Transverse colon (tissue), 4 donors: ENCODE measurements around the gene SUCLG2. TPM values are rescaled to one million over a fixed set of nuclear protein-coding genes. Genes with fewer than 3 reads are reported as not detected.

Experiments used
- DNase-seq: peaks from one replicate; pipeline ENCODE4 v3.0.0-alpha.2; 2019
- H3K27ac ChIP-seq, 4 donors: fragments of 200-600 bp; sonication (generic); 2 replicates each; pipeline ENCODE4 v1.5.1; 2016 to 2018; ENCODE audit warnings: inconsistent platforms in 4 of 4
- H3K27me3 ChIP-seq: fragments of 200-600 bp; sonication (generic); 2 replicates; pipeline ENCODE4 v1.5.1; 2017; ENCODE audit warnings: inconsistent platforms
- H3K36me3 ChIP-seq, 4 donors: fragments of 200-600 bp; sonication (generic); 2 replicates each; pipeline ENCODE4 v1.5.1; 2017 to 2019; ENCODE audit warnings: inconsistent platforms in 4 of 4
- H3K4me1 ChIP-seq, 4 donors: fragments of 200-600 bp; sonication (generic); 2 replicates each; pipeline ENCODE4 v1.5.1; 2017 to 2020; ENCODE audit warnings: inconsistent platforms in 4 of 4
- H3K4me3 ChIP-seq, 4 donors: fragments of 200-600 bp; sonication (generic); 1 replicate in 1 of 4; 2 replicates in 3 of 4; pipeline versions ENCODE4 v1.5.1 to v1.6.1; 2017 to 2019; ENCODE audit warnings: inconsistent platforms in 4 of 4
- H3K9me3 ChIP-seq, 2 donors: fragments of 200-600 bp; sonication (generic); 2 replicates each; pipeline ENCODE4 v1.5.1; 2017 to 2019; ENCODE audit warnings: inconsistent platforms in 2 of 2
- EP300 ChIP-seq: sonication (generic); formaldehyde crosslinking; IDR thresholded peaks from one replicate; pipeline ENCODE4 v1.6.1; 2017; ENCODE audit warnings: antibody characterized with exemption, low read depth
- POLR2A ChIP-seq: fragments of 450-650 bp; IDR thresholded peaks from one replicate; pipeline ENCODE4 v1.6.1; 2016; ENCODE audit warnings: antibody characterized with exemption, mild to moderate bottlenecking, moderate library complexity
- POLR2AphosphoS5 ChIP-seq, 3 donors: sonication (generic); formaldehyde crosslinking; IDR thresholded peaks; one replicate each; pipeline ENCODE4 v1.6.1; 2016; ENCODE audit warnings: antibody characterized with exemption in 3 of 3
- WGBS, 2 donors: methylation state at CpG; one replicate each; pipeline ENCODE4 v1.1.5; 2018; ENCODE audit warnings: low coverage in 1 of 2; 5-methylcytosine and 5-hydroxymethylcytosine counted together
- in situ Hi-C, 4 donors: fragments of 200-750 bp; cut with MboI; loops; one replicate each; pipeline versions ENCODE4 v1.15.0 to v1.15.1; 2017; ENCODE audit warnings: low sequenced_read_pairs in 3 of 4, low pct_ligation_motif_present in 1 of 4, low pct_unique_long_range_greater_than_20kb in 1 of 4
- intact Hi-C: fragments of 100-400 bp; cut with DNase I; formaldehyde crosslinking; loops from one replicate; pipeline ENCODE4 v1.15.1; 2023; ENCODE audit warnings: low total_unique reads
- total RNA-seq, 4 donors: library from RNA; depleted of rRNA; stranded (reverse); fragments of >200 nt; gene quantifications; one replicate each; pipeline ENCODE4 v1.1.0, GENCODE V29; 2016
- TF ChIP-seq, protein P1 (sequence below), 5 experiments: fragments of 200-600 bp in 3 of 5; fragments of 450-650 bp in 2 of 5; sonication (generic) in 3 of 5; IDR thresholded peaks; 1 replicate in 2 of 5; 2 replicates in 3 of 5; pipeline ENCODE4 v1.5.1; 2016 to 2017; ENCODE audit warnings: antibody characterized with exemption in 5 of 5, inconsistent platforms in 3 of 5, mild to moderate bottlenecking in 2 of 5, moderate library complexity in 1 of 5

The SUCLG2 gene
- total RNA-seq, 4 donors from 2014 or later, result 59.5 to 269 (median 160) TPM

DNA sequence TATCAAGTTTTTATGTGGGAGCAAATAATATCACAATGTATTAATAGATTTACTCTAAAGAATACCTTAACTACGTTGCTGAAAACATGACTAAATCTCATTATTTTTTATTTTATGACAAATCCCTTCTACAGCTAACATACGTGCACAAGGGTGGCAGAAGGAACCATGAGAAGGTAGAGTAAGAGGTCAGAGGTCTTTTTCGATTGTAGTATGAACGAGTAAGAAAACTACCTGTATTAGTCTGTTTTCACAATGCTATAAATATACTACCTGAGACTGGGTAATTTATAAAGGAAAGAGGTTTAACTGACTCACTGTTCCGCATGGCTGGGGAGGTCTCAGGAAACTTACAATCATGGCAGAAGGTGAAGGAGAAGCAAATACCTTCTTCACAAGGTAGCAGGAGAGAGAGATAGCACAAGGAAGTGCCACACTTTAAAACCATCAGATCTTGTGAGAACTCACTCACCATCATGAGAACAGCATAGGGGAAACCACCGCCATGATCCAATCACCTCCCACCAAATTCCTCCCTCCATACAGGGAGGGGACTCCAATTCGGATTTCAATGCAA is 95.3 kb downstream of the SUCLG2 start:
- Histone ChIP-seq H3K4me3 (no peak overlapping the region), H3K9me3 (no peaks in the 10 kb centered on the region), H3K4me1 (no peaks in the 10 kb centered on the region), H3K36me3 (no peaks in the 10 kb centered on the region), H3K27me3 (no peaks in the 10 kb centered on the region), H3K27ac (no peak overlapping the region)
- DNase-seq, result no peak
- TF ChIP-seq POLR2A, result no peak
- TF ChIP-seq, protein P1, sequence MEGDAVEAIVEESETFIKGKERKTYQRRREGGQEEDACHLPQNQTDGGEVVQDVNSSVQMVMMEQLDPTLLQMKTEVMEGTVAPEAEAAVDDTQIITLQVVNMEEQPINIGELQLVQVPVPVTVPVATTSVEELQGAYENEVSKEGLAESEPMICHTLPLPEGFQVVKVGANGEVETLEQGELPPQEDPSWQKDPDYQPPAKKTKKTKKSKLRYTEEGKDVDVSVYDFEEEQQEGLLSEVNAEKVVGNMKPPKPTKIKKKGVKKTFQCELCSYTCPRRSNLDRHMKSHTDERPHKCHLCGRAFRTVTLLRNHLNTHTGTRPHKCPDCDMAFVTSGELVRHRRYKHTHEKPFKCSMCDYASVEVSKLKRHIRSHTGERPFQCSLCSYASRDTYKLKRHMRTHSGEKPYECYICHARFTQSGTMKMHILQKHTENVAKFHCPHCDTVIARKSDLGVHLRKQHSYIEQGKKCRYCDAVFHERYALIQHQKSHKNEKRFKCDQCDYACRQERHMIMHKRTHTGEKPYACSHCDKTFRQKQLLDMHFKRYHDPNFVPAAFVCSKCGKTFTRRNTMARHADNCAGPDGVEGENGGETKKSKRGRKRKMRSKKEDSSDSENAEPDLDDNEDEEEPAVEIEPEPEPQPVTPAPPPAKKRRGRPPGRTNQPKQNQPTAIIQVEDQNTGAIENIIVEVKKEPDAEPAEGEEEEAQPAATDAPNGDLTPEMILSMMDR (IDR thresholded peaks at IDR 0.05), result no peak
- no peak for TF ChIP-seq POLR2AphosphoS5 (IDR thresholded peaks at IDR 0.05)
- TF ChIP-seq EP300, result no peak
- WGBS, 2 donors, result 94 to 96% methylated on average over 5 to 7 of the region's 7 CpGs
- in situ Hi-C loops, result no loop called here
- intact Hi-C loops, result no loop called here

- Histone ChIP-seq H3K36me3 (no peaks in the 10 kb centered on the region), H3K4me1 (no peaks in the 10 kb centered on the region), H3K27ac (no peak overlapping the region), H3K27me3 (no peaks in the 10 kb centered on the region), H3K4me3 (no peak overlapping the region), H3K9me3 (no peaks in the 10 kb centered on the region)
- 83 to 89% methylated on average over 4 of the region's 4 CpGs for WGBS, 2 donors
- in situ Hi-C loops (no loop called here), intact Hi-C loops (no loop called here)
- TF ChIP-seq POLR2AphosphoS5 (IDR thresholded peaks at IDR 0.05) (no peak), EP300 (no peak), POLR2A (no peak)
- TF ChIP-seq, protein P1 (IDR thresholded peaks at IDR 0.05), result no peak
- no peak for DNase-seq
Observed at GRCh38 chr3:67558426-67558825, 96.0 kb downstream of the SUCLG2 start.

- no peak for DNase-seq
- in situ Hi-C loops, result no loop called here
- 82 to 100% methylated on average over 2 to 3 of the region's 3 CpGs for WGBS, 2 donors
Observed at GRCh38 chr3:67557848-67558355, 96.5 kb downstream of the SUCLG2 start.

GRCh38 chr3:67551361-67552016 is 102.9 kb downstream of the SUCLG2 start:
- H3K36me3 ChIP-seq, result no peaks in the 10 kb centered on the region
- no peaks in the 10 kb centered on the region for H3K4me1 ChIP-seq
- WGBS, 2 donors, result 82 to 100% methylated on average over 2 to 6 of the region's 6 CpGs
- in situ Hi-C loops, result no loop called here
- intact Hi-C loops, result loop anchor here (2.0 kb wide), 1 partner anchor 43 kb away; no protein-coding TSS in a partner anchor
- H3K27me3 ChIP-seq, result no peaks in the 10 kb centered on the region
- H3K4me3 ChIP-seq, result no peak overlapping the region
- TF ChIP-seq POLR2A, result no peak
- DNase-seq, result no peak
- H3K27ac ChIP-seq, result no peak overlapping the region
- no peaks in the 10 kb centered on the region for H3K9me3 ChIP-seq

More at GRCh38 chr3:67557848-67558355, 96.5 kb downstream of the SUCLG2 start:
- no peaks in the 10 kb centered on the region for H3K4me1 ChIP-seq
- TF ChIP-seq POLR2A (no peak), POLR2AphosphoS5 (IDR thresholded peaks at IDR 0.05) (no peak), EP300 (no peak)
- TF ChIP-seq, protein P1 (IDR thresholded peaks at IDR 0.05), result no peak
- no peak overlapping the region for H3K4me3 ChIP-seq
- intact Hi-C loops, result no loop called here
- no peaks in the 10 kb centered on the region for H3K9me3 ChIP-seq
- H3K36me3 ChIP-seq, result no peaks in the 10 kb centered on the region
- H3K27ac ChIP-seq, result no peak overlapping the region
- H3K27me3 ChIP-seq, result no peaks in the 10 kb centered on the region
